Measurements from ENCODE around the gene COL27A1. TPM values are rescaled to one million over a fixed set of nuclear protein-coding genes. Genes with fewer than 3 reads are reported as not detected.
A peak's percentile ranks its signal among the peaks of the same experiment; 100 is the strongest.

The COL27A1 gene
- total RNA-seq, 1 donor from 2014 or later, result 61.4 TPM

GRCh38 chr9:114196117-114196516, 40.8 kb downstream of the COL27A1 start:
- no peak overlapping the region for H3K4me3 Mint-ChIP-seq (ENCODE audit: unreplicated experiment)
- no peak overlapping the region for H3K27ac Mint-ChIP-seq (ENCODE audit: unreplicated experiment)
- DNase-seq (ENCODE audit: low spot score), result no peak
- TF ChIP-seq CTCF (IDR thresholded peaks at IDR 0.05; ENCODE audit: unreplicated experiment), result no peak
- H3K36me3 Mint-ChIP-seq (ENCODE audit: low read depth, unreplicated experiment), result peaks cover 32% of the 10 kb centered on the region
- H3K9me3 Mint-ChIP-seq (ENCODE audit: unreplicated experiment), result no peaks in the 10 kb centered on the region
- H3K4me1 Mint-ChIP-seq (ENCODE audit: unreplicated experiment), result no peaks in the 10 kb centered on the region
- H3K27me3 Mint-ChIP-seq (ENCODE audit: unreplicated experiment), result peaks cover 9% of the 10 kb centered on the region

GRCh38 chr9:114196979-114197622, 41.8 kb downstream of the COL27A1 start:
- H3K27me3 Mint-ChIP-seq (ENCODE audit: unreplicated experiment), result peaks cover 9% of the 10 kb centered on the region
- TF ChIP-seq CTCF (IDR thresholded peaks at IDR 0.05; ENCODE audit: unreplicated experiment), result no peak
- no peaks in the 10 kb centered on the region for H3K9me3 Mint-ChIP-seq (ENCODE audit: unreplicated experiment)
- H3K4me1 Mint-ChIP-seq (ENCODE audit: unreplicated experiment), result no peaks in the 10 kb centered on the region
- H3K36me3 Mint-ChIP-seq (ENCODE audit: low read depth, unreplicated experiment), result peaks cover 29% of the 10 kb centered on the region
- H3K27ac Mint-ChIP-seq (ENCODE audit: unreplicated experiment), result no peak overlapping the region
- H3K4me3 Mint-ChIP-seq (ENCODE audit: unreplicated experiment), result no peak overlapping the region
- DNase-seq (ENCODE audit: low spot score), result no peak

GRCh38 chr9:114198249-114199040, 43.1 kb downstream of the COL27A1 start:
- H3K4me3 Mint-ChIP-seq (ENCODE audit: unreplicated experiment), result no peak overlapping the region
- no peak for DNase-seq (ENCODE audit: low spot score)
- H3K36me3 Mint-ChIP-seq (ENCODE audit: low read depth, unreplicated experiment), result peaks cover 41% of the 10 kb centered on the region
- no peak overlapping the region for H3K27ac Mint-ChIP-seq (ENCODE audit: unreplicated experiment)
- H3K9me3 Mint-ChIP-seq (ENCODE audit: unreplicated experiment), result no peaks in the 10 kb centered on the region
- H3K27me3 Mint-ChIP-seq (ENCODE audit: unreplicated experiment), result peaks cover 9% of the 10 kb centered on the region
- H3K4me1 Mint-ChIP-seq (ENCODE audit: unreplicated experiment), result no peaks in the 10 kb centered on the region
- TF ChIP-seq CTCF (IDR thresholded peaks at IDR 0.05; ENCODE audit: unreplicated experiment), result no peak

GRCh38 chr9:114200721-114201300, 45.5 kb downstream of the COL27A1 start:
- Mint-ChIP-seq H3K9me3 (ENCODE audit: unreplicated experiment) (no peaks in the 10 kb centered on the region), H3K36me3 (ENCODE audit: low read depth, unreplicated experiment) (peaks cover 44% of the 10 kb centered on the region), H3K27ac (ENCODE audit: unreplicated experiment) (no peak overlapping the region), H3K4me1 (ENCODE audit: unreplicated experiment) (no peaks in the 10 kb centered on the region), H3K27me3 (ENCODE audit: unreplicated experiment) (peaks cover 9% of the 10 kb centered on the region), H3K4me3 (ENCODE audit: unreplicated experiment) (no peak overlapping the region)
- no peak for DNase-seq (ENCODE audit: low spot score)
- no peak for TF ChIP-seq CTCF (IDR thresholded peaks at IDR 0.05; ENCODE audit: unreplicated experiment)

- H3K36me3 Mint-ChIP-seq (ENCODE audit: low read depth, unreplicated experiment), result peaks cover 40% of the 10 kb centered on the region
- H3K4me3 Mint-ChIP-seq (ENCODE audit: unreplicated experiment), result no peak overlapping the region
- no peak for DNase-seq (ENCODE audit: low spot score)
- no peak for TF ChIP-seq CTCF (IDR thresholded peaks at IDR 0.05; ENCODE audit: unreplicated experiment)
- no peaks in the 10 kb centered on the region for H3K4me1 Mint-ChIP-seq (ENCODE audit: unreplicated experiment)
- H3K27me3 Mint-ChIP-seq (ENCODE audit: unreplicated experiment), result peaks cover 11% of the 10 kb centered on the region
- H3K27ac Mint-ChIP-seq (ENCODE audit: unreplicated experiment), result peak overlapping the region; percentile 20
- H3K9me3 Mint-ChIP-seq (ENCODE audit: unreplicated experiment), result no peaks in the 10 kb centered on the region
Observed at GRCh38 chr9:114202396-114202795, 47.1 kb downstream of the COL27A1 start.

Data from endothelial cell (in vitro differentiated cells).